PFSK-1 (cell line): ENCODE measurements around the gene FGF14.

Source experiments
- POLR2AphosphoS5 ChIP-seq: IDR thresholded peaks from 2 replicates; pipeline ENCODE4 v1.6.1; 2012; ENCODE audit warnings: low read depth, mild to moderate bottlenecking, control low read depth, low read length, moderate library complexity
- REST ChIP-seq, 2 experiments: IDR thresholded peaks; 2 replicates each; pipeline versions ENCODE4 v1.6.1 to v1.8.0; 2011 to 2012; ENCODE audit warnings: low read depth in 2 of 2, low read length in 2 of 2, control low read depth in 1 of 2, inconsistent platforms in 1 of 2, mild to moderate bottlenecking in 1 of 2, moderate library complexity in 1 of 2; ENCODE audit not compliant: insufficient read depth in 1 of 2

DNA sequence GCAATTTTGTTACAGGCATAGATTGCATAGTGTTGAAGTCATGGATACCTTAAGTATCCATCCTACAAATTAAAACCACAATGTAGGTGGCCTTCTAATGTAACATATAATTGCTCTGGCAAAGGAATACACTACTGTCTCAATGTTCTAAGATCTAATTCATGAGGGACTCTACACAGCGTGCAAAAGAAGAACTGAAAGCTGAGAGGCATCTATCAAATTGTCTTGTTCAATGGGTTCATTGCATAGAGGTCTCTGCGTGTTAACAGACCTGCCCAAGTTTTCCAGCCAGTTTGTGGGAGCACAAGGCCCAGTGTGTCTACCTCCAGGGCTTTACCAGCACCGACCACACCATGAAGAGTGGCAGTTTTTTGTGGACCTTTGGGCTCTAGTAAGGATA lies 498.0 kb downstream of the FGF14 start:
- TF ChIP-seq REST (IDR thresholded peaks at IDR 0.05; ENCODE audit: insufficient read depth in 1 of 2, low read depth in 2 of 2, low read length in 2 of 2) = no peak
- no peak for TF ChIP-seq POLR2AphosphoS5
